ENCODE results near the gene FARP2.

DNA sequence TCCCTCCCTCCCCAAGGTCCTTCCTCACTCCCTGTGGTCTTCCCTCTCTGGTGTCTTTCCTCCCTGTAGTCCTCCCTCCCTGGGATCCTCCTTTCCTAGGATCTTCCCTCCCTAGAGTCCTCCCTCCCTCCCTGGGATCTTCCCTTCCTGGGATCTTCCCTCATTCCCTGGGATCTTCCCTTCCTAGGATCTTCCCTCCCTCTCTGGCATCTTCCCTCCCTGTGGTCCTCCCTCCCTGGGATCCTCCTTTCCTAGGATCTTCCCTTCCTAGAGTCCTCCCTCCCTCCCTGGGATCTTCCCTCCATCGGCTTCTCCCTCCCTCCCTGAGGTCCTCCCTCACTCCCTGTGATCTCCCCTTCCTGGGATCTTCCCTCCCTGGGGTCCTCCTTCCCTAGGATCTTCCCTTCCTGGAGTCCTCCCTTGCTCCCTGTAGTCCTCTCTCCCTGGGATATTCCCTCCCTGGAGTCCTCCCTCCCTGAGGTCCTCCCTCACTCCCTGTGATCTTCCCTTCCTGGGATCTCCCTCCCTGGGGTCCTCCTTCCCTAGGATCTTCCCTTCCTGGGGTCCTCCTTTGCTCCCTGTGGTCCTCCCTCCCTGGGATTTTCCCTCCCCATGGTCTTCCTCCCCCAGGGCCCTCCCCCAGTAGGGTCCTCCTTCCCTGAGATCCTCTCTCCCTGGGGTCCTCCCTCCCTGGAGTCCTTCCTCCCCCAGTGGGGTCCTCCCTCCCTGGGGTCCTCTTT is 129.3 kb downstream of the FARP2 start:
- TF ChIP-seq CTCF (IDR thresholded peaks at IDR 0.05) (no peak), POLR2A (IDR thresholded peaks at IDR 0.05) (no peak)

Data from lower leg skin (tissue), 3 donors.